LNCaP clone FGC (cell line): Measurements from ENCODE around the gene CNOT1.
A peak's percentile ranks its signal among the peaks of the same experiment; 100 is the strongest.
"Not testable (repeated sequence)": the region's sequence is repeated elsewhere in the genome, so short reads cannot be mapped to it uniquely, and the experiment has no call there.

ENCODE experiments used
- DNase-seq: peaks from one replicate; pipeline ENCODE4 v3.0.0-alpha.2; 2011; ENCODE audit warnings: low read depth
- H3K4me3 ChIP-seq: 2 replicates; pipeline ENCODE4 v1.5.1; 2011; ENCODE audit warnings: mild to moderate bottlenecking, low read depth, low read length, control low read depth
- TF ChIP-seq, protein P1 (sequence below): IDR thresholded peaks from 2 replicates; pipeline ENCODE4 v1.5.1; 2012; ENCODE audit warnings: mild to moderate bottlenecking; ENCODE audit not compliant: control insufficient read depth, insufficient read depth; ENCODE audit errors: extremely low read depth

Gene CNOT1

DNA sequence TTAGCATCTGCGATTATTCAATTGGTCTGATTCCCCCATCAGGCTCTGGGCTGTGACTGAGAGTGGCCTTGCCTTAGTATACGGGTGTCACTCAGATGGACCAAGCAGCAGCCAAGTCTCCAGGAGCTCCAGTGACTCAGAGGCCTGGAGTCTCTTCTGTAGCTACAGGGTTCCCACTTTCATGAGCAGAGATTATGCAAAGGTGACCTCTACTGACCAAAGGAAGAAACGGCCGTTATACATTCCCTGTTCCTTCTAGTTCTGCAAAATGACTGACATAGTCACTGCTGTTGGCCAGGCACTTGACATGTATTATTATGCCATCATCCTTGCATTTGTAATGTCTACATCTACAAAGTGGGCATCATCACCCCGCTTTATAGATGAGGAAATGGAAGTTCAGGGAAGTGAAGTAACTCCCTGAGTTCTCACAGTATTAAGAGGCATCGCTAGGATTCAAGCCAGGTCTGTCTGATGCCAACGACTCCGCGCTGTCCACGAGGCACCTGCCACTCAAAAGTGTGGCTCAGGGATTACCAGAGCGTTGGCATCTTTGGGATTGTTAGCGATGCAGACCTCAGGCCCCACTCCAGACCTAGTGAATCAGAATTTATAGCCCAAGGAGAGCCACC is 31.7 kb upstream of the CNOT1 start:
- H3K4me3 ChIP-seq, result no peak overlapping the region
- DNase-seq, result peak; percentile 60
- TF ChIP-seq, protein P1, sequence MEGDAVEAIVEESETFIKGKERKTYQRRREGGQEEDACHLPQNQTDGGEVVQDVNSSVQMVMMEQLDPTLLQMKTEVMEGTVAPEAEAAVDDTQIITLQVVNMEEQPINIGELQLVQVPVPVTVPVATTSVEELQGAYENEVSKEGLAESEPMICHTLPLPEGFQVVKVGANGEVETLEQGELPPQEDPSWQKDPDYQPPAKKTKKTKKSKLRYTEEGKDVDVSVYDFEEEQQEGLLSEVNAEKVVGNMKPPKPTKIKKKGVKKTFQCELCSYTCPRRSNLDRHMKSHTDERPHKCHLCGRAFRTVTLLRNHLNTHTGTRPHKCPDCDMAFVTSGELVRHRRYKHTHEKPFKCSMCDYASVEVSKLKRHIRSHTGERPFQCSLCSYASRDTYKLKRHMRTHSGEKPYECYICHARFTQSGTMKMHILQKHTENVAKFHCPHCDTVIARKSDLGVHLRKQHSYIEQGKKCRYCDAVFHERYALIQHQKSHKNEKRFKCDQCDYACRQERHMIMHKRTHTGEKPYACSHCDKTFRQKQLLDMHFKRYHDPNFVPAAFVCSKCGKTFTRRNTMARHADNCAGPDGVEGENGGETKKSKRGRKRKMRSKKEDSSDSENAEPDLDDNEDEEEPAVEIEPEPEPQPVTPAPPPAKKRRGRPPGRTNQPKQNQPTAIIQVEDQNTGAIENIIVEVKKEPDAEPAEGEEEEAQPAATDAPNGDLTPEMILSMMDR, result peak; percentile 85

DNA sequence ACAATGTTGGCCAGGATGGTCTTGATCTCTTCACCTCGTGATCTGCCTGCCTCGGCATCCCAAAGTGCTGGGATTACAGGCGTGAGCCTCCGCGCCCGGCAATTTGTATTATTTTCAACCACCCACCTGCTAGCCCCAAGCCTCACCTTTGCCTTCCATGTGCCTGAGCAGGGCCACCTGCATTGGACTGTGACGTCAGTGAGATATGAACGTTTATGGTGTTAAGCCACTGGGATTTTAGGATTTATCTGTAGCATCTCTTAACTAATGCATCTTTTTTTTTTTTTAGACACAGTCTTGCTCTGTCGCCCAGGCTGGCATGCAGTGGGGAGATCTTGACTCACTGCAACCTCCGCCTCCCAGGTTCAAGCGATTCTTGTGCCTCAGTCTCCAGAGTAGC is 30.3 kb upstream of the CNOT1 start:
- not testable (repeated sequence) for H3K4me3 ChIP-seq

GRCh38 chr16:58658796-58659211 is 29.2 kb upstream of the CNOT1 start:
- TF ChIP-seq, protein P1, result no peak
- no peak overlapping the region for H3K4me3 ChIP-seq
- DNase-seq, result no peak

More for the DNA sequence above, 30.3 kb upstream of the CNOT1 start:
- not testable (repeated sequence) for DNase-seq

- DNase-seq, result no peak
- TF ChIP-seq, protein P1, result no peak
- no peak overlapping the region for H3K4me3 ChIP-seq
Observed at GRCh38 chr16:58656899-58657298, 27.3 kb upstream of the CNOT1 start.

DNA sequence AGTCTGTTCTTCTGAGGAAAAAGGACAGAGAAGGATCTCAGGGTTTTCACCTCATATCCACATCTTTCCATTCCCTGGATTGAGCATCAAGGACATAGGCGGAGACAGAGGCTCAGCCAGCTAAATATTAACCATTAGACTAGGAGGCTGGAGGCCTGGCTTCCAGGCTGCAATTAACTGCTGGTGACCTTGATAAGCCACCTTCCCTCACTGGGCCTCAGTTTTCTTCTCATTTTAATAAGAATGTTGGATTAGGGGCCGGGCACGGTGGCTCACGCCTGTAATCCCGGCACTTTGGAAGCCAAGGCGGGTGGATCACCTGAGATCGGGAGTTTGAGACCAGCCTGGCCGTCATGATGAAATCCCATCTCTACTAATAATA is 25.6 kb upstream of the CNOT1 start:
- DNase-seq, result no peak
- no peak overlapping the region for H3K4me3 ChIP-seq
- TF ChIP-seq, protein P1, result no peak

- TF ChIP-seq, protein P1, result no peak
- no peak overlapping the region for H3K4me3 ChIP-seq
- DNase-seq, result no peak
Observed at GRCh38 chr16:58654560-58655214, 25.1 kb upstream of the CNOT1 start.

DNA sequence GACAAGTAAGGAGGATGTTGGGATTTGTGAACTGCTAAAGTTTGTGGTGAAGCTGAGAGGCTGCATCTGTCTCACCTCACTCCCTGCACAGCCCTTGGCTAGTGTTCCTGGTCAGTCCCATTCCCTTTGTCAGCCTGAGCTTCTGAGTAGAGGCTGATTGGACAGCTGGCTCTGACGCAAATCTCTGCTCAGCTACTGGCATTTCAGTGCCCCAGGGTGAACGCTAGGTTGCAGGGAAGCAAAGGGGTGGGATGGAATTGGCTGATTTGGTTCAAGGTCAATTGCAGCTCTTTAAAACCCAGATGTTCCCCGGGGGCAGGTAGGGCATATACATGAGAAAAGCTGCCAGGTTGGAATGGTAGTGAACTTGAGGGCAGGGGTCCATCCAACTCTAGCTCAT is 23.1 kb upstream of the CNOT1 start:
- H3K4me3 ChIP-seq, result no peak overlapping the region
- TF ChIP-seq, protein P1, result no peak
- no peak for DNase-seq
